ENCODE data around the gene GHR. TPM values are rescaled to one million over a fixed set of nuclear protein-coding genes. Genes with fewer than 3 reads are reported as not detected.

The GHR gene
- total and polyA plus RNA-seq, 10 of the 15 experiments (the other 5 are each of a cell fraction or from before 2014, with no cell fraction given), result 0.23 to 10.2 (median 0.48) TPM

DNA sequence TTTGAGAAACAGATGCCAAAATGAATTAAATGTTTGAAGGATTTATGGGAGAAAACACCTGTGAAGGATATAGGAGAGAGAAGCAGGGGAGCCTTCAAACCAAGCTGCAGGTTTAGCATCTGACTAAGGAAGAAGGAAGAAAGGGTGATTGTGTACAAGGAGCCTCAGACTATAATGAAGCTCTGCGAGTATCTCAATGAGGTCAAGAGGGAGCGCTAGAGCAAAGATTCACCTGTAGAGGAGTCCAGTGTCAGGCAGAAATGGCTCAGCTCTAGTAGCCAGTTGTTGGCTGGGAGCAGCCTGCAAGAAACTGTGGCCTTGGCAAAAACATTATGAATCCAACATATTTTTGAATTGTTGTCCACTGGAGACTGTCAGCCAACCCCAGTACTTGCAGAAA lies 20.0 kb upstream of the GHR start:
- H4K20me1 ChIP-seq (ENCODE audit: control insufficient read depth, insufficient read depth), result no peaks in the 10 kb centered on the region
- no peak overlapping the region for H3K27ac ChIP-seq (ENCODE audit: control insufficient read depth, insufficient read depth)
- no peak overlapping the region for H3K4me2 ChIP-seq (ENCODE audit: control insufficient read depth, insufficient read depth)
- no peaks in the 10 kb centered on the region for H3K9me3 ChIP-seq (replicated peaks; ENCODE audit: control insufficient read depth, insufficient read depth, low read length)
- intact Hi-C loops (cut with micrococcal nuclease; ENCODE audit: unreplicated experiment) (no loop called here), in situ Hi-C loops (cut with MboI) (no loop called here)
- H3K79me2 ChIP-seq (ENCODE audit: control insufficient read depth, insufficient read depth, low read length), result no peaks in the 10 kb centered on the region
- ATAC-seq, result no peak
- no peaks in the 10 kb centered on the region for H3K36me3 ChIP-seq (ENCODE audit: control insufficient read depth in 2 of 2, insufficient read depth in 2 of 2, low read length in 1 of 2)
- ChIA-PET CTCF (interaction anchor here (0.9 kb wide), 1 partner anchor 364 kb away, joined by 5 read pairs; no protein-coding TSS in a partner anchor), POLR2A (no interaction called here), RAD21 (ENCODE audit: unreplicated experiment) (no interaction called here), SMC1A (ENCODE audit: uncharacterized antibody, unreplicated experiment) (no interaction called here)
- TF ChIP-seq ZNF24 (IDR thresholded peaks at IDR 0.05) (no peak), KLF5 (IDR thresholded peaks at IDR 0.05; ENCODE audit: partially characterized antibody) (no peak), TCF7 (IDR thresholded peaks at IDR 0.05; ENCODE audit: borderline replicate concordance) (no peak), MTA2 (IDR thresholded peaks at IDR 0.05; ENCODE audit: low read depth) (no peak), ZSCAN29 (IDR thresholded peaks at IDR 0.05) (no peak), IKZF1 (conservative IDR thresholded peaks at IDR 0.05) (no peak), NFIC (IDR thresholded peaks at IDR 0.05; ENCODE audit: low read depth, low read length) (no peak), FOS (IDR thresholded peaks at IDR 0.05; ENCODE audit: borderline replicate concordance, extremely low read depth, insufficient read length) (no peak)
- no peak overlapping the region for H3K9ac ChIP-seq (ENCODE audit: control insufficient read depth, insufficient read depth, low read length)
- no TSS peak for BruUV-seq (replicated peaks)
- H3K27me3 ChIP-seq (replicated peaks in 1 of 2; ENCODE audit: control insufficient read depth in 2 of 2, insufficient read depth in 2 of 2, low read length in 1 of 2), result no peaks in the 10 kb centered on the region
- no peak overlapping the region for H3K4me3 ChIP-seq
- no peak for FAIRE-seq
- H3K4me1 ChIP-seq (ENCODE audit: control insufficient read depth, insufficient read depth, low read length), result no peaks in the 10 kb centered on the region
- no peak for DNase-seq (ENCODE audit: low read depth, low spot score)
- H2AFZ ChIP-seq (ENCODE audit: control insufficient read depth, low read depth, low read length), result no peak overlapping the region
- 67% methylated on average over 2 of the region's 2 CpGs for WGBS (ENCODE audit: insufficient coverage, insufficient replicate concordance, low lambda C conversion rate, missing lambda C conversion rate)

DNA sequence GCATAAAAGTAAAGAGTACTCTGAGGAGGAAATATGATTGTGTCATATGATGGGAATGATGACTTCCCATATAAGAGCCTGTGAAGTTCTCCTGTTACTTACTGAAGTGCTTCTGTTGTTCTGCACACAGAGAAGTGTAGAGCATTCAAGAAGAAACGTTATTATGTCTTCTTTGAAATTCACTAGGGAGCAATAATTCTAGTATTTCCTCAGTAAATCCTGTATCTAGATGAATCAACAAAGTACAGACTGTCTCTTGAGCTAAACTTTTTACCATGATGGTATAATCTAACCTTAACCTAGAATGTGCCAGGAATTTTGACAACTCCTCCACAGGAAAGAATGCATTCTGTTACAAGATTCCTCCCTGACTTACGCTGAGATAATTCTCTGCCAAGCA lies 18.9 kb upstream of the GHR start:
- ChIA-PET POLR2A (no interaction called here), CTCF (interaction anchor here (0.8 kb wide), 1 partner anchor 18 kb away, joined by 3 read pairs; no protein-coding TSS in a partner anchor), SMC1A (ENCODE audit: uncharacterized antibody, unreplicated experiment) (no interaction called here), RAD21 (ENCODE audit: unreplicated experiment) (no interaction called here)
- no peaks in the 10 kb centered on the region for H3K9me3 ChIP-seq (replicated peaks; ENCODE audit: control insufficient read depth, insufficient read depth, low read length)
- H3K36me3 ChIP-seq (ENCODE audit: control insufficient read depth in 2 of 2, insufficient read depth in 2 of 2, low read length in 1 of 2), result no peaks in the 10 kb centered on the region
- in situ Hi-C loops (cut with MboI), result no loop called here
- H3K9ac ChIP-seq (ENCODE audit: control insufficient read depth, insufficient read depth, low read length), result no peak overlapping the region
- H3K27ac ChIP-seq (ENCODE audit: control insufficient read depth, insufficient read depth), result no peak overlapping the region
- FAIRE-seq, result no peak
- WGBS (ENCODE audit: insufficient coverage, insufficient replicate concordance, low lambda C conversion rate, missing lambda C conversion rate), result 0% methylated on average over 2 of the region's 2 CpGs
- no peaks in the 10 kb centered on the region for H3K79me2 ChIP-seq (ENCODE audit: control insufficient read depth, insufficient read depth, low read length)
- no peaks in the 10 kb centered on the region for H3K27me3 ChIP-seq (replicated peaks in 1 of 2; ENCODE audit: control insufficient read depth in 2 of 2, insufficient read depth in 2 of 2, low read length in 1 of 2)
- H3K4me2 ChIP-seq (ENCODE audit: control insufficient read depth, insufficient read depth), result no peak overlapping the region
- H3K4me1 ChIP-seq (ENCODE audit: control insufficient read depth, insufficient read depth, low read length), result no peaks in the 10 kb centered on the region
- H4K20me1 ChIP-seq (ENCODE audit: control insufficient read depth, insufficient read depth), result no peaks in the 10 kb centered on the region
- DNase-seq (ENCODE audit: low read depth, low spot score), result no peak
- H2AFZ ChIP-seq (ENCODE audit: control insufficient read depth, low read depth, low read length), result no peak overlapping the region
- ATAC-seq, result no peak
- H3K4me3 ChIP-seq, result no peak overlapping the region
- intact Hi-C loops (cut with micrococcal nuclease; ENCODE audit: unreplicated experiment), result no loop called here
- no TSS peak for BruUV-seq (replicated peaks)
- TF ChIP-seq, protein P1, sequence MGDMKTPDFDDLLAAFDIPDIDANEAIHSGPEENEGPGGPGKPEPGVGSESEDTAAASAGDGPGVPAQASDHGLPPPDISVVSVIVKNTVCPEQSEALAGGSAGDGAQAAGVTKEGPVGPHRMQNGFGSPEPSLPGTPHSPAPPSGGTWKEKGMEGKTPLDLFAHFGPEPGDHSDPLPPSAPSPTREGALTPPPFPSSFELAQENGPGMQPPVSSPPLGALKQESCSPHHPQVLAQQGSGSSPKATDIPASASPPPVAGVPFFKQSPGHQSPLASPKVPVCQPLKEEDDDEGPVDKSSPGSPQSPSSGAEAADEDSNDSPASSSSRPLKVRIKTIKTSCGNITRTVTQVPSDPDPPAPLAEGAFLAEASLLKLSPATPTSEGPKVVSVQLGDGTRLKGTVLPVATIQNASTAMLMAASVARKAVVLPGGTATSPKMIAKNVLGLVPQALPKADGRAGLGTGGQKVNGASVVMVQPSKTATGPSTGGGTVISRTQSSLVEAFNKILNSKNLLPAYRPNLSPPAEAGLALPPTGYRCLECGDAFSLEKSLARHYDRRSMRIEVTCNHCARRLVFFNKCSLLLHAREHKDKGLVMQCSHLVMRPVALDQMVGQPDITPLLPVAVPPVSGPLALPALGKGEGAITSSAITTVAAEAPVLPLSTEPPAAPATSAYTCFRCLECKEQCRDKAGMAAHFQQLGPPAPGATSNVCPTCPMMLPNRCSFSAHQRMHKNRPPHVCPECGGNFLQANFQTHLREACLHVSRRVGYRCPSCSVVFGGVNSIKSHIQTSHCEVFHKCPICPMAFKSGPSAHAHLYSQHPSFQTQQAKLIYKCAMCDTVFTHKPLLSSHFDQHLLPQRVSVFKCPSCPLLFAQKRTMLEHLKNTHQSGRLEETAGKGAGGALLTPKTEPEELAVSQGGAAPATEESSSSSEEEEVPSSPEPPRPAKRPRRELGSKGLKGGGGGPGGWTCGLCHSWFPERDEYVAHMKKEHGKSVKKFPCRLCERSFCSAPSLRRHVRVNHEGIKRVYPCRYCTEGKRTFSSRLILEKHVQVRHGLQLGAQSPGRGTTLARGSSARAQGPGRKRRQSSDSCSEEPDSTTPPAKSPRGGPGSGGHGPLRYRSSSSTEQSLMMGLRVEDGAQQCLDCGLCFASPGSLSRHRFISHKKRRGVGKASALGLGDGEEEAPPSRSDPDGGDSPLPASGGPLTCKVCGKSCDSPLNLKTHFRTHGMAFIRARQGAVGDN (IDR thresholded peaks at IDR 0.05), result no peak
- TF ChIP-seq, protein P2, sequence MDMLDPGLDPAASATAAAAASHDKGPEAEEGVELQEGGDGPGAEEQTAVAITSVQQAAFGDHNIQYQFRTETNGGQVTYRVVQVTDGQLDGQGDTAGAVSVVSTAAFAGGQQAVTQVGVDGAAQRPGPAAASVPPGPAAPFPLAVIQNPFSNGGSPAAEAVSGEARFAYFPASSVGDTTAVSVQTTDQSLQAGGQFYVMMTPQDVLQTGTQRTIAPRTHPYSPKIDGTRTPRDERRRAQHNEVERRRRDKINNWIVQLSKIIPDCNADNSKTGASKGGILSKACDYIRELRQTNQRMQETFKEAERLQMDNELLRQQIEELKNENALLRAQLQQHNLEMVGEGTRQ (IDR thresholded peaks at IDR 0.05; ENCODE audit: borderline replicate concordance, low read depth, low read length), result no peak
- TF ChIP-seq, protein P3, sequence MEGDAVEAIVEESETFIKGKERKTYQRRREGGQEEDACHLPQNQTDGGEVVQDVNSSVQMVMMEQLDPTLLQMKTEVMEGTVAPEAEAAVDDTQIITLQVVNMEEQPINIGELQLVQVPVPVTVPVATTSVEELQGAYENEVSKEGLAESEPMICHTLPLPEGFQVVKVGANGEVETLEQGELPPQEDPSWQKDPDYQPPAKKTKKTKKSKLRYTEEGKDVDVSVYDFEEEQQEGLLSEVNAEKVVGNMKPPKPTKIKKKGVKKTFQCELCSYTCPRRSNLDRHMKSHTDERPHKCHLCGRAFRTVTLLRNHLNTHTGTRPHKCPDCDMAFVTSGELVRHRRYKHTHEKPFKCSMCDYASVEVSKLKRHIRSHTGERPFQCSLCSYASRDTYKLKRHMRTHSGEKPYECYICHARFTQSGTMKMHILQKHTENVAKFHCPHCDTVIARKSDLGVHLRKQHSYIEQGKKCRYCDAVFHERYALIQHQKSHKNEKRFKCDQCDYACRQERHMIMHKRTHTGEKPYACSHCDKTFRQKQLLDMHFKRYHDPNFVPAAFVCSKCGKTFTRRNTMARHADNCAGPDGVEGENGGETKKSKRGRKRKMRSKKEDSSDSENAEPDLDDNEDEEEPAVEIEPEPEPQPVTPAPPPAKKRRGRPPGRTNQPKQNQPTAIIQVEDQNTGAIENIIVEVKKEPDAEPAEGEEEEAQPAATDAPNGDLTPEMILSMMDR (IDR thresholded peaks at IDR 0.05 in 2 of 3, conservative IDR thresholded peaks at IDR 0.05 in 1 of 3; ENCODE audit: control insufficient read depth in 2 of 3, extremely low read depth in 1 of 3, insufficient read depth in 1 of 3, low read depth in 3 of 3, low read length in 3 of 3), result no peak
- TF ChIP-seq GATAD2B (conservative IDR thresholded peaks at IDR 0.05; ENCODE audit: low read depth), result no peak

All from GM12878 (cell line).